Measurements from ENCODE around the gene GLB1L. TPM values are rescaled to one million over a fixed set of nuclear protein-coding genes. Genes with fewer than 3 reads are reported as not detected.

Gene GLB1L
- total RNA-seq, 2 donors from 2014 or later: 3.1 to 11.2 TPM

DNA sequence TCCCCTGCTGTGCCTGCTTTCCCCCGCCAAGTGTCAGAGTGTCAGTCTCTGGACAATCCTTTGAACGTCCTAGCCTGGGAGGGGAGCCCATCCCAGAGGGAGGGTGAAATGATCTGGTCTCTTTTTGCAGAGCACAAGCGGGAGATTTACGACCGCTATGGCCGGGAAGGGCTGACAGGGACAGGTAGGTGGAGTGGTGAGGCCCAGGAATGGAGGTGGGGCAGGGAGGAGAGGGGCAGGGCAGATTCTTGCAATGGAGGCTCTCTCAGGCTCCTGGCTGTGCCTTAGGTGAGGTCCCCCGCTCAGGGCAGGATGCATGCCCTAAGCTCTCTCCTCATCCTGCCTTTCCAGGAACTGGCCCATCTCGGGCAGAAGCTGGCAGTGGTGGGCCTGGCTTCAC lies 36.3 kb upstream of the GLB1L start:
- Histone ChIP-seq H3K27me3 (no peaks in the 10 kb centered on the region), H3K27ac (no peak overlapping the region), H3K4me3 (no peak overlapping the region), H3K4me1 (peaks cover 36% of the 10 kb centered on the region), H3K36me3 (replicated peaks in 1 of 2; ENCODE audit: insufficient read depth in 1 of 2, low read depth in 2 of 2) (peaks cover 0 to 21% of the 10 kb centered on the region in 2 donors), H3K9me3 (no peaks in the 10 kb centered on the region)
- intact Hi-C loops (cut with DNase I): no loop called here
- WGBS, 2 donors: 87 to 95% methylated on average over 6 to 8 of the region's 8 CpGs
- no peak for TF ChIP-seq POLR2A (IDR thresholded peaks at IDR 0.05)
- TF ChIP-seq CTCF (IDR thresholded peaks at IDR 0.05): no peak
- no peak for ATAC-seq
- no peak for DNase-seq

- peaks cover 36% of the 10 kb centered on the region for H3K4me1 ChIP-seq
- no peak overlapping the region for H3K4me3 ChIP-seq
- ATAC-seq (no peak), DNase-seq (no peak)
- H3K36me3 ChIP-seq (replicated peaks in 1 of 2; ENCODE audit: insufficient read depth in 1 of 2, low read depth in 2 of 2): peaks cover 0 to 21% of the 10 kb centered on the region in 2 donors
- intact Hi-C loops (cut with DNase I): no loop called here
- H3K27me3 ChIP-seq: no peaks in the 10 kb centered on the region
- TF ChIP-seq CTCF (IDR thresholded peaks at IDR 0.05) (no peak), POLR2A (IDR thresholded peaks at IDR 0.05) (no peak)
- H3K9me3 ChIP-seq: no peaks in the 10 kb centered on the region
- H3K27ac ChIP-seq: peak overlapping the region in 3 of 4 donors; percentile 12 to 98 (median 95)
- 90 to 93% methylated on average over 4 of the region's 4 CpGs for WGBS, 2 donors
These were observed 35.4 kb upstream of the GLB1L start for GRCh38 chr2:219280651-219281050.

DNA sequence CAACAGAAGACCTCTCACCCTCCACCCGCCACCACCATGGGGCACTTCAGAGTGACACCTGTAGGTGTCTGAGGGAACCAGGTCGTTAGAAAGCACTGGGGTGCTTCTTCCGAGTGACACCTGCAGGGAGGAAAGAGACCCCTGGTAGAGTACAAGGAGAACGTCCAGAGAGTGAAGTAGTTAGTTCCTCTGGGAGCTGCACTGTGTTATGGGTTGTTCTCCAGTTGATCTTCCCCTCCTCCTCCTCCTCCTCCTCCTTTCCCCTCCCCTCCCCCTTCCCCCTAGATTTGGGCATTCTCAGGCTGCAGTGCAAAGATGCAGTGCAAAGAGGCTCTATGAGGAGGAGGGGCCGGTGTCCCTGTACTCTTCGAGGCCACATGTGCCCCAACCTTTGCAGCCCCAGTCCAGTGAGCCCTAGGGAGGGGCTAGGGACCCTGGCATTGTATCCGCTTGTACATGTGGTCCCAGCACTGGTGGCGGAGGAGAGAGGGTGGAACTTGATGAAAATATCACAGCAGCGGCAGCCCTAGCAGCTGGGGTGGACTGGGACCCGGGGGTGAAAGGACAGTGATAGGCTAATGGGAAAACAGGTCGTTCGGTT lies 34.8 kb upstream of the GLB1L start:
- Histone ChIP-seq H3K27ac (peak overlapping the region; percentile 95 to 99 (median 96)), H3K27me3 (no peaks in the 10 kb centered on the region), H3K36me3 (replicated peaks in 1 of 2; ENCODE audit: insufficient read depth in 1 of 2, low read depth in 2 of 2) (peaks cover 0 to 21% of the 10 kb centered on the region in 2 donors), H3K4me3 (peak overlapping the region; percentile 28 to 35), H3K4me1 (peaks cover 36% of the 10 kb centered on the region), H3K9me3 (no peaks in the 10 kb centered on the region)
- intact Hi-C loops (cut with DNase I): no loop called here
- ATAC-seq: no peak
- TF ChIP-seq CTCF (IDR thresholded peaks at IDR 0.05): peak in 2 of 7 experiments; percentile 14 to 32
- TF ChIP-seq POLR2A (IDR thresholded peaks at IDR 0.05): no peak
- 40 to 44% methylated on average over 12 of the region's 12 CpGs for WGBS, 2 donors
- peak in 1 of 4 donors; percentile 13 for DNase-seq

GRCh38 chr2:219279151-219279915 lies 34.1 kb upstream of the GLB1L start, which contains the start of gene DNAJB2:
DNAJB2 (plus strand) TSS chr2:219279366; CDS start chr2:219279834, 468 bp downstream.
- Histone ChIP-seq H3K4me3 (peak within 1 kb of the TSS; percentile 28 to 35), H3K36me3 (replicated peaks in 1 of 2; ENCODE audit: insufficient read depth in 1 of 2, low read depth in 2 of 2) (peaks cover 0 to 16% of the 10 kb centered on the region in 2 donors), H3K27me3 (no peaks in the 10 kb centered on the region), H3K4me1 (peaks cover 37% of the 10 kb centered on the region), H3K9me3 (no peaks in the 10 kb centered on the region), H3K27ac (peak within 1 kb of the TSS; percentile 95 to 99 (median 96))
- WGBS, 2 donors: 0% methylated on average over 8 to 52 of the region's 65 CpGs
- ATAC-seq: peak; percentile 95
- intact Hi-C loops (cut with DNase I): no loop called here
- peak; percentile 99 for DNase-seq
- TF ChIP-seq CTCF (IDR thresholded peaks at IDR 0.05): peak in 1 of 7 experiments; percentile 12
- peak; percentile 89 to 96 (median 93) for TF ChIP-seq POLR2A (IDR thresholded peaks at IDR 0.05)
